D341Med (cell line): ENCODE data around the gene OPALIN.

Source experiments
- DNase-seq: peaks from one replicate; pipeline ENCODE4 v3.0.0; 2012; ENCODE audit warnings: low spot score

The OPALIN gene

GRCh38 chr10:96358851-96359540, at the start of gene OPALIN:
OPALIN (minus strand) TSS chr10:96359002; CDS start chr10:96358896, 106 bp downstream.
- no peak for DNase-seq

DNA sequence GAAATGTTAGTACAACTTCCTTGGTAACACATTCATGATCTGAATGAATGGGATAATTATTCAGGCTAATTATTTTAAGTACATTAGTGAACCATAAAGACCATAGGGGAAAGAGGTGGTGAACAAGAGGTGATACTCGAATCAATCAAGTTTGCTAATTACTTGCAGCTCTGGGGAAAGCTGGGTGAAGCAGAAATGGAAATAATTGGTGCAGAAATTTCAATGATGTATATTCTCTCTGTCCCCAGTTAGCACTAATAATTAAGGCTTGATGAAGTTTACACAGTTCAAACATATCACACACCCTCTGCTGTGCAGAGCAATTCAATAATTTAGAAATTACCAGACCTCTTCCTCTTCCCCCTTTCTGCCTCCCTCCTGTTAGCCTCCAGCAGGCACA, 49.4 kb upstream of the OPALIN start:
- no peak for DNase-seq

GRCh38 chr10:96407560-96408069, 48.8 kb upstream of the OPALIN start:
- no peak for DNase-seq

GRCh38 chr10:96406091-96406490, 47.3 kb upstream of the OPALIN start:
- no peak for DNase-seq

DNA sequence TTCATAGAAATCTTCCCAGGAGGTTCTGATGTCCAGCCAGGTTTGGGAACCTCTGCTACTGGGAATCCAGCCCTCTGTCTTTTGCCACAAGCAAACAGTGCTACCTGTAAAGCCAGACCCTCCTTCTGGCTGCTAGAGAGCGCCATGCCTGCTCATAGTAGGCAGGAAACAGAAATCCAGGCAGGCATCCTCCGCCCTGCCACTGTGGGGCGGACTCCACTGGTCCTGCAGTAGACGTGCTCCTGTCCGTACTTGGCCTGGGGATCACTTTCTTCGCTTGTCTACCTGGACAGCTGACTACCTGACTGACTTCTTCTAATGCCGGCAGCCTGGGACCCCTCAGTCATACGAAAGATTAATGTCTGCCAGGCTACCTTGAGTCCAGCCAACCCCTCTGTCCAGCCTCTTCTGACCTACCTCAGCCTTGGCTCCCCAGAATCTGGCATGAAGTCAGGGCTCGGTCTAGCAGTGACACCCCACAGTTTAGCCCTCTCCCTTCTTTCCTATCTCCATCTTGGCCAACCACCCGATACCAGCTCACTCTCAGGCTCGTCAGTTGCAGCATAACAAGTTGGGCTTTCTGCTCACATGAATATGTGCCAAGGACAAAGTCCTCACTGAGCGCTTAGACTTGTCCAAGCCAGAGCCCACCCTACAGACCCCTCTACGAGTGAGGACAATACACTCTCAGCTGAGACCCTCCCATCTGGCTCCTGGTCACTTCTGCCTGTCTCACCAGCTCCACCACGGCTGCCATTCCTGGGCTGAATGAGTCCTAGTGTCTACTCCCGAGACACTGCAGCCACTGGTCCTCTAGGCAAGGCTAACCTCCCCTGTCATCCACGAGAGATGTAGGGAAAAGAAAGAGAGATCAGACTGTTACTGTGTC, 43.9 kb upstream of the OPALIN start:
- DNase-seq = no peak

GRCh38 chr10:96401036-96401435, 42.2 kb upstream of the OPALIN start:
- DNase-seq = no peak

DNA sequence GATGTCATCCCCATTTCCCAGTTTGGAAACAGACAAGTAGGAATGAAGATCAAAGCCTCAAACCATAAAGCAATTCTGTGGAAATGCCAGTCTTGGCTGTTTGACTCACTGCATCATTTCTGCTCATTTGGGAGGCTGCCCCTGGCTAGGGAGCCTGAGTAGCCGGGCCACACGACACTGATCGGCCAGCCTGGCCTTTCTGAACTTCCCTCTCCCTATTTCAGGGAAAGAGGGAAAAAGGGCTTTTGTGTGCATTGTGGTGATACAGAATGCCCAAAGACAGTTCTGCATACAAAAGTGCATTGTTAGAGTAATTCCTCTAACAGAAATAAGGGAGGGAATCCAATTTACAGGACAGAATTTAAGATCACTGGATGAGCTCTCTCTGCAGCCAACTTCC, 41.7 kb upstream of the OPALIN start:
- no peak for DNase-seq

DNA sequence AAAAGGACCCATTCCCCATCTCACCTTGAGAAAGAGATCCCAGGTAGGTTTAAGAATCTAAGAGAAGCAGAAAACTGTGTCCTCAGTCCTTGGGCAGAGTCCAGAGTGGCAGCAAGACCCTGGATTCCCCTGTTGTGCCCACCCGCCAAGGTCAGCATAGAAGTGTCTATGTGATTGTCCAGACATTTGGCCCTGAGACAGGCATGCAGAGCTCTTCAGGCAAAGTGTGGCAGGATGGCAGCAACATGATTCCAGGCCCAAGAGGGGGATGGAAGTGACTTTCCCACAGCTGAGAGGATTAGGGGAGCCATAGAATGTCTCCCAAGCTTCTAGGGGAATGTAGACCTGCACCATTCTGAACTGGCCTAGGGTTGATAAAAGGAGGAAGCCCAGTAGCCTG, 39.1 kb upstream of the OPALIN start:
- no peak for DNase-seq

GRCh38 chr10:96395931-96396877, 37.4 kb upstream of the OPALIN start:
- peak; percentile 80 for DNase-seq

- DNase-seq = no peak
These were observed 31.7 kb upstream of the OPALIN start for GRCh38 chr10:96390460-96390864.

DNA sequence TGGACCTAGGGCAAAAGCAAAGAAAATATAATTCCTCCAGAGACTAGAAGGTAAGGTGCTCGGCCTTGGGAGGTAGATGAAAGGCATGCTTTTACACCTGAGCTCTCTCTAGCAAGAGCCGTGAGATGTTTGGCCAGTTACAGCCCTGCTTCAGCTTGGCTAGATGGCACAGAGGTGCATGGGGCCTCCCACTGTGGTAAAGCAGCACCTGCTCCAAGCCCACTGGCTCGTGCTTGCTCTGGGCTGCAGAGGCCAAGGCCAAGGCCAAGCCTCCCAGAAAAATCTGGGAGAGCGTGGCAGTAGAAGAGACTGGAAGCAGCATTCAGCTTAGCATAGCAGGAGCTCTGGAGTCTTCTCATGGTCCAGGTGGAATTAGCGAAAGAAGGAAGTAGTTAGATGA, 31.0 kb upstream of the OPALIN start:
- no peak for DNase-seq

DNA sequence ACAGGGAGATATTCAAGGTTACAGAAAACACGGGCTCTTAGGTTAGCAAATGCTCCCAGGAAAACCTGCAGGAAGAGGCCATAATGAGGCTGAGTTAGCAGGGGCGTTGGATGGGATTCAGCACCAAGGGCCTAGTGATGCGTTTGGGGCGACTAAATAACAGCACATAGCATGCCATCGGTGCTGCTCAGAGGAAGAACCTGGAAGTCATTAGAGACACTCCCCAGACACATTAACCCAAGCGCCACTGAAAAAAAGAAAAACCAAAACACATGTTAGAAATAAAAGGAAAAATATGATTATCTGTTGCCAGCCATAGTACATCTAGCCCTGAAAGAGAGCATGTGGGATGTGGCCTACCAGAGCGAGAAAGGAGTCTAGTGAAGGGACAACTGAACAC, 28.8 kb upstream of the OPALIN start:
- DNase-seq = no peak

GRCh38 chr10:96387161-96387560, 28.4 kb upstream of the OPALIN start:
- DNase-seq = no peak

GRCh38 chr10:96384506-96384905, 25.7 kb upstream of the OPALIN start:
- no peak for DNase-seq

DNA sequence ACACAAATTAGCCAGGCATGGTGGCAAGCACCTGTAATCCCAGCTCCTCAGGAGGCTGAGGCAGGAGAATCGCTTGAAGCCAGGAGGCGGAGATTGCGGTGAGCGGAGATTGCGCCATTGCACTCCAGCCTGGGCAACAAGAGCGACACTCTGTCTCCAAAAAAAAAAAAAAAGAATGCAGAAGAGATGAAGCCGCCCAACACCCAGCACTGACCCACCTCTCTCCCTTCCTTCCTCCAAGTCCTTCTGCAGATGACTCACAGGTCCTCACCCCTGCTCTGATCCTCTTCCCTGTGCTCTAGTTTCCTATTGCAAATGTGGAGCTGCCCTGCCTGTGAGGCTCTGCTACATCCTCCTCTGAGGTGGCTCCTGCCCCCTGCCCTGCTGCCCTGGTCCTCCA, 22.0 kb upstream of the OPALIN start:
- no peak for DNase-seq

- DNase-seq = no peak
These were observed 21.0 kb upstream of the OPALIN start for GRCh38 chr10:96379758-96380157.

DNA sequence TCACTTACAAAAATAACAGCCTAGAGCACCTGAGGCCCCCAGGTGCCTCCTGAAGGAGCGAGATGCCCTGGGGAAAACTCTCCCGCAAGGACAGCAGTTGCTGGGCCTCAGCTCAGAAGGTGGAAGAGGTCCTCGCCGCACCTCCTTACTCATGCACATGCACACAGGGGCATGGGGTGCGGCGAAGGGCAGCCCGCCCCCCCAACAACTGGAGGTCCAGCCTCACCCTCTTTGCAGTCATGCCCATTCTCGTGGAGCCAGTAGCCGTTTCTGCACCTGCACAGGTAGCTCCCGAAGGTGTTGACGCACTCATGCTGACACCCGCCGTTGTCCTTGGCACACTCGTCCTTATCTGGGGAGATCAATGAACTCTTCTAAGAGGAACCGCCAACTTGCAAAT, 19.9 kb upstream of the OPALIN start:
- DNase-seq = no peak

- no peak for DNase-seq
These were observed 19.1 kb upstream of the OPALIN start for GRCh38 chr10:96377816-96378294.

DNA sequence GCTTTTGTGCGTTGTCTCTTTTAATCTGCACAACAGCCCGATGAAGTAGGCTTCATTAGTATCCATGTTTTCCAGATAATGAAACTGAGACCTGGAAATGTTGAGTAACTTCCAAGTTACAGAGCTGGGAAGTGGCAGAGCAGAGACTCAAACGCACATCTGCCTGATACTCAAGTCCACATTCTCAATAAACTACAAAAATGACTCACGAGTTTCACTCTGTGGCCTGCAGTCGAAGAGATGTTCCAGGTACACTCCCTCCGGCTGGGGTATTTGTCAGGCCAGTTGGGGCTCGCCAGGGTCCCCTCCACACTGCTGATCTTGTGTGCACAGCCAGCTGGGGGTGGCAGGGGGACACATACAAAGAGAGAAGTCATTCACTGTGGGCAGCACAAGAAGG, 17.7 kb upstream of the OPALIN start:
- no peak for DNase-seq

DNA sequence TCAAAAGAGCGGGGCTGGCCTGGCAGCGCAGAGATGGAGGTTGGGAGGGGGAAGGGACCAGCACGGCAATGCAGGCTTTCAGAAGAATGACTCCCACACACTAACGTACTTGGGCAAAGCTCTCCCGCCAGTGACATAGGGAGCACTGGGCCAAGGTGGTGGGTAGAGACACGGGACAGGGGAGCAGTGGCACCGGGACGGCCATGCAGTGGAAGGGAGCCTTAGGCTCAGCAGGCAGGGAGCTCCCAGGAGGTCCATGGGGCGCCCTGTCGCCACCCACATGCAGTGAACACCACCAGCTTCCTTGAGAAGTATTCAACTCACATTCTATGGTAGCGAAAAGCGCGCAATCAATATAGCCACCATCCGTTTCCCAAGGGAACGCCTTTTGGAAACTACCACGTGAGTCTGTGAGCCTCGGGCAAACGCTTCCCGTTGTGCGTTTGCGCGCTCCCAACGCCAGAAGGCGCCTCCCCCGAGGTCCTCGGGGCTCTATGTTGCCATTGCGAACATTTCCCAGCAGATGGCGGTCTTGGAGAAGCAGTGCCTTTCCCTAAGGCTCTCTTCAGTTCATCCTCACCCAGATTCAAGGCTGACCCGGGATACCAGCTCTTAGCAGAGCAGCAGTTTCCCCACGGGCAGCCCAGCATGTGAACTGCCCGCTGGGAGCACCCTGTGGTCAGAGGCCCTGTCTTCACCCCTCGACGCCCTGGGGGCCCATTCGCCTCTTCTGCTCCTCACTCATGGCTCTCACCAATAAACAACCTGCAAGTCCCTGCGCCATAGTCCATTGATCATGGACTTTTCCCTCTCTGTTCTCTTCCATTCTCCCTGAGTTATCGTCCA, 16.4 kb upstream of the OPALIN start:
- peak; percentile 88 for DNase-seq

DNA sequence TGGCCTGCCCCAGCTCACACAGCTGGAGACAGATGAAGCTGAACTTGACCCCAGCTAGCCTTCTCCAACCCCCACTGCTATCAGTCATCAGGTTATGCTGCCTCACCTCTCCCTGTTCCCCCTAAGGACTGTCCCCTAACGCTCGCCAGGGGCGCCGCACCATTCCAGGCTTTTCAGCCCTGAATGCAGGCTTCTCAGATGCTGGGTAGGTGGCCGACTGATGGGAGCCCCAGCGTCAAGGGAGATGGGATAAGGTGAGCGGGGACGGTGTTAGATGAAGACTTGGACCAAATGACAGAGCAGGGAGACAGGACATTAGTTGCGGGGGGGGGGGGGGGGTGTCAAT, 15.8 kb upstream of the OPALIN start:
- DNase-seq = no peak
